GM18498 (cell line): ENCODE measurements around the gene EIF4G3.
"Not testable (repeated sequence)": the region's sequence is repeated elsewhere in the genome, so short reads cannot be mapped to it uniquely, and the experiment has no call there.

ENCODE experiments used
- ATAC-seq: cut with Tn5 transposase; IDR thresholded peaks from one replicate; pipeline ENCODE4 v1.9.1; 2021; ENCODE audit warnings: mild to moderate bottlenecking, moderate library complexity; ENCODE audit not compliant: unreplicated experiment

The EIF4G3 gene

GRCh38 chr1:21189421-21189820 is 12.7 kb upstream of the EIF4G3 start:
- ATAC-seq, result no peak

DNA sequence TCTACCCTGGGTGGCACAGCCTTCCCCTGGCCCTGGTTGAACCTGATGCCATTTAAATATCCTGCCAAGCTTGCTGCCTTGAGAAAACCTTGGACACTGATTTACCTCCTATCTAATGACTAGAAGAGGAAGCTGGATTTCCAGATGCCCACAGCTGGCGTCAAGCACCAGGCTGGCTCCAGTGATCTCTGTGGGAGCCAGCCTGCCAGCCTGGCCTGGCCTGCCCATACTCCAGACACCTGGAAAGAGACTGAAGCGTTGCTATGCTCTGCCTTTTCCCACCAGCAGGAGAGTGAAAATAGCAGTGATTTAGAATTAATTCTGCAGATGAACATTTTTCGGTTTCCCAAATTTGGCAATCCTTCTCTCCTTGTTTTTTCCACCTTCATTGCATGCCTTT is 11.5 kb upstream of the EIF4G3 start:
- ATAC-seq, result no peak

GRCh38 chr1:21185221-21185731 is 8.6 kb upstream of the EIF4G3 start:
- no peak for ATAC-seq

DNA sequence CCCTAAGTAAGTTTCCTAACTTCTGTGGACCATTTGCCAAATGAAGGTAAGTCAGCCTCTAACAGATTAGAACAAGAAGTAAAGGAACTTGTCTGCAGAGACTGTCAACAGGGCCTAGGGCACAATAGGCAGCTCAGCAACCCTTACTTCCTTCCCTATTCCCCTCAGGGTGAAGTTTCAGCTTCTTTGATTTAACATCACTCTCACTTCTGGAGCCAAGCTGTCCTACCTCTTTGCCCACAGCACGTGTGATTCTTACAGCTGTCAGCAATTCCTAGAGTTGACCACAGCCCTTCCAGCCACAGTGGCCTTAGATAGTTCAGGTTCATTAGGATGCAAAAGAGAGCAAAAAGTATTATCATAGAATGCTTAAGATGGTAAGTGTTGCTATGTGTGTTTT is 7.6 kb upstream of the EIF4G3 start:
- ATAC-seq, result no peak

DNA sequence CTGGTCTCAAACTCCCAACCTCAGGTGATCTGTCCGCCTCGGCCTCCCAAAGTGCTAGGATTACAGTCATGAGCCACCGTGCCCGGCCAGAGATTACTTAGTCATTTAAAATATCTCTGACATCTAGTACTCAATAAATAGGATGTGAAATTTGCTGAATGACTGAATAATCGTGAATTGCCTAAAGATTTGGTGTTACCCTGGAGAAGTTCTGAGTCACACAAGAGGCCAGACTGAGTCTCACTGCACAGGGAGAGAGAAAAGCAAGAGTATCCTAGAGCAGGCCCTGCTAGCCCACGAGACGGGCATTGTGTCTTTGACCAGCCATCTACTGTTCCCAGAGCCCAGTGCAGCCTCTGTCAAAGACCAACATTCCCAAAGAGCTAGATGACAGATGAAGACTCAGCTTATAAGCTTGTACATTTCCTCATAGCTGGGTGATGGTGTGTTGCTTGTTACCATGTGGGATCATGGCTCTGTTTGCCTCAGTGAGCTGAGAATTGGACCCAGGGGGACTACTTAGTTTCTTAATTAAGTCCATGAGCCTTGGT is 5.6 kb upstream of the EIF4G3 start:
- no peak for ATAC-seq

GRCh38 chr1:21178271-21178670 is 1.6 kb upstream of the EIF4G3 start:
- ATAC-seq, result not testable (repeated sequence)

DNA sequence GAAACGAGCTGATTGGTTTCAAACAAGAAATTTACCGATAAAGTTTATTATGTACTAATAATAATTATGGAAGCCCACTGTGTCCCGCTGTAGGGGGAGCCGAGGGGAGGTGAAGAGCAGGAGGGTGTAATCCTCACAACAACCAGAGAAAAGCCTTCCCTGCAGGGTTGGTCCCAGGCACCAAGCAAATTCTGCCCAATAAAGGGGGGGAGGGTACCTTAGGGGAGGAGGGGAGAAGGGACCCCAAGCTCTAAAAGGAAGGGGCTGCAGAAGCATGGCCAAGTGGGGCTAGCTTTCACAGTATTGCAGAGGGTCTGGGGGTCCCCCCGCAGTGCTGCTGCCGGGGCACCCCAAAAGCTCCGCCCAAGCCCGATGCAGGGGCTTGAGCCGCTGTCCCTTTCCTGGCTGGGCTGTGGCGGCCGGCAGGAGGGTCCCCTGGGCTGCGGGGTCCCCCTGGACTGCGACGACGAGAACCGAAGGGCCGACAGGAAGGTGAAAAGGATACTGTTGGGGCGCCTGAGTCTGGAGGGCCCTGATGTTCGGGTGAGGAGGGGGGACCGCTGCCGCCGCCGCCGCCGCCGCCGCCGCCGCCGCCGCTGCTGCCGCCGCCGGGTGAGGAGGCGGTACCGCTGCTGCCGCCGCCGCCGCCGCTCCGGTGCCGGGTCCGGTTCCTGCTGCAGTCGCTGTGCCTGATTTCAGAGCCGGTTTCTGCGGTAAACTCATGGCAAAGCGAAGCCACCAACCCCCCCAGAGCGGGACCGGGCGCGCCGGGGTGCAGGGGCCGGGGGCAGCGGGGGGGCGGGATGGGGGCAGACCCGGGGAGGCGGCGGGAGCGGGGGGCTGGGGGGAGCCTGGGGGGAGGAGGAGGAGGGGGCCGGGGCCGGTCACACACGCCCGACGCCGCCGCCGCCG is 771 bp downstream of the EIF4G3 start:
- ATAC-seq, result peak; percentile 32

- no peak for ATAC-seq
Measured at GRCh38 chr1:21175324-21175669, 1.4 kb downstream of the EIF4G3 start.

GRCh38 chr1:21174654-21175323 is 1.9 kb downstream of the EIF4G3 start:
- no peak for ATAC-seq

- ATAC-seq, result no peak
Measured at GRCh38 chr1:21174230-21174629, 2.5 kb downstream of the EIF4G3 start.

DNA sequence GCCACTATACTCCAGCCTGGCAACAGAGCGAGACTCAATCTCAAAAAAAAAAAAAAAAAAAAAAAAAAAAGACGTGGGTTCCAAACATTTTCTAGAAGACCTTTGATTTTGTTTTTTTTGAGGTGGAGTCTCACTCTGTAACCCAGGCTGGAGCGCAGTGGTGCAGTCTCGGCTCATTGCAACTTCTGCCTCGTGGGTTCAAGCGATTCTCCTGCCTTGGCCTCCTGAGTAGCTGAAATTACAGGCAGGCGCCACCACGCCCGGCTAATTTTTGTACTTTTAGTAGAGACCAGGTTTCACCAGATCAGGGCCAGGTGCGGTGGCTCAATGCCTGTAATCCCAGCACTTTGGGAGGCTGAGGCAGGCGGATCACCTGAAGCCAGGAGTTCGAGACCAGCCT is 3.6 kb downstream of the EIF4G3 start:
- not testable (repeated sequence) for ATAC-seq

GRCh38 chr1:21170837-21171236 is 5.9 kb downstream of the EIF4G3 start:
- ATAC-seq, result not testable (repeated sequence)

- ATAC-seq, result no peak
Measured at GRCh38 chr1:21168444-21168843, 8.3 kb downstream of the EIF4G3 start.

GRCh38 chr1:21165646-21166045 is 11.1 kb downstream of the EIF4G3 start:
- ATAC-seq, result no peak

DNA sequence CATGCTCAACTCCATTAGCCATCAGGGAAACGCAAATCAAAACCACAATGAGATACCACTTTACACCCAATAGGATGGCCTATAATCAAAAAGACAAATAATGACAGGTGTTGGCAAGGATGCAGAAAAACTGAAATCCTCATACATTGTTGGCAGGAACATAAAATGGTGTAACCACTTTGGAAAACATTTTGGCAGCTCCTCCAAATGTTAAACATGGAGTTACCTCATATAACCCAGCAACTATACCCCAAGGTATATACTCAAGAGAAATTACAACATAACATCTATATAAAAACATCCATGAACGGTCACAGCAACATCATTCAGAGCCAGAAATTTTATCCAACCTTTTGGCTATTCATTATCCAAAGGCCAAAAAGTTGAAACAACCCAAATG is 11.6 kb downstream of the EIF4G3 start:
- ATAC-seq, result no peak

DNA sequence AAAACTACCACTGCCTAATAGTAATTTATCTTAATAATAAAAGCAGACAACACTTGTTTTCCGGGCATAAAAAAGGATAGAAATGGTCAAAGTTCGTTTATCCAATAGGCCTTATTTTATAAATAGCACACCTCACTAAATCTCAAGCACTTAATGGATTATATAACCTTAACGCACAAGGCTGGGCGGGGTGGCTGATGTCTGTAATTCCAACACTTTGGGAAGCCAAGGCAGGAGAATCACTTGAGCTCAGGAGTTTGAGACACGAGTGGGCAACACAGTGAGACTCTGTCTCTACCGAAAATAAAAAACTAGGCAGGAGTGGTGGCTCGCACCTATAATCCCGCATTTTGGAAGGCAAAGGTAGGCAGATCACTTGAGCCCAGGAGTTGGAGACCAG is 12.4 kb downstream of the EIF4G3 start:
- ATAC-seq, result no peak

DNA sequence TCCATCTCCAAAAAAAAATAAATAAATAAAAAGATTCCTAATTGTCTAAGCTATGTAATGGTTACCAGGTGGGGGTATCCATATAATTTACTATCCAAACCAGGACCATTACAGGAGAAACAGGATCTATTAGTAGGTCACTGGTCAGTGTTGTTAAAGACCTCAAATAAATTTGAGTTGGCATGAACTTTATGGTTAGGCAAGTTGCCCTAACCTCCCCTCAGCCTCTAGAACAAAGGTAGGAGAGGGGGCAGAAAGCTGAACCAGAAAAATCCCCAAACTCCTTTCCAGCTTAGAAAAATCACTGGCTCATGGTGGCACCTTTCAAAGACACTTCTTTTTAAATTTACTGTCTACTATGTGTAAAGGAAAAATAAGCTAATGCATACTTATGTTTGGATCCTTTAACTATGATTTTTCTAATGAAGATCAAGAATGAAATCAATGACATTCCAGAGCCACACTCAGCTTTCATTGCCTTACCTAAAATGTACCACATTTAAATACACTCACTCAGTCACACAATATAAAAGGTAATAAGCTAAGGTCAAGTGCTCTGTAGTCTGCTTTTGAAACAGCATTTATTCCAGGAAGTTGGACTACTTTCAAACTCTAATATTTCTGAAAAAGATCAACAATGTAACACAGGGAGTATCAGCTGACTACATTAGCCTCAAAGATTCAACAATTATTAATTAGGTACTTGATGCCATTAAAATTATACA is 13.8 kb downstream of the EIF4G3 start:
- ATAC-seq, result no peak

- no peak for ATAC-seq
Measured at GRCh38 chr1:21161842-21162241, 14.9 kb downstream of the EIF4G3 start.

DNA sequence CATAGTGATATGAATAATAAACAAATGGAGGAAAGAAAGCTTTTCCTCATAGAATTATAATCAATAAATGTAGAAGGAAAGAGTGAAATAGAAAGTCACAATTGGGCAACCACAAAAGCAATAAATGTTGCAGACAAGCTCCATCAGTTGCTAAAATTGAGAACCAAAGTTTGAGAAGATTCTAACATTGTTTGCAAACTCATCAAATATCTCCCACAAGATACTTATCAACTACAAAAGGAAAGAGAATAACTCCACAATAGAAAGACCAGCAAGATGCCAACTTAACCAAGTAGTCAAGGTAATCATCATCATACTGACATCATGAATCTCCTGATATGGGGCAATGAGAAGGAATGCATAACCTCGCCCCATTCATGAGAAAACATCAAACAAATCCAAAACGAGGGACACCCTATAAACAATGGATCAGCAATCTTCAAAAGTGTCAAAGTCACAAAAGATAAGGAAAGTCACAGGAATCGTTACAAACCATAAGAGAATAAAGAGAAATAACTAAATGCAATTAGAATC is 16.4 kb downstream of the EIF4G3 start:
- no peak for ATAC-seq

DNA sequence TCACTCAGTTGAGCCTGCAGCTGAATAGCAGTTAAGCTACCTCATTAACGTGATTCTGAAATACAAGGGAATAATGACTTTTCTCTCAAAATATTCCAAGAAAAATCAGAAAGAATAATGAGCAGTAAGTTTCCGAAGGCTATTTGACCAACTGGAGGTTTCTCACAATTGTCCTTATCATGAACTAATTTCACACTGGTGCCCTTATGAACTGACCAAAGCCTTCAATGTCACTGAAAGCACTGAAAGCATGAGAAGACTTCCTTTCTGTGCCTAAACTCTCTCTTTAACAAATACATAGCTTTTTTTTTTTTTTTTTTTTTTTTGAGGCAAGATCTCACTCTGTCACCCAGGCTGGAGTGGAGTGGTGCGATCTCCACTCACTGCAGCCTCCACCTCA is 18.8 kb downstream of the EIF4G3 start:
- ATAC-seq, result no peak

GRCh38 chr1:21157054-21157453 is 19.6 kb downstream of the EIF4G3 start:
- no peak for ATAC-seq
